AG10803 (cell line): ENCODE measurements around the gene OOSP2.

Source experiments
- DNase-seq: peaks from one replicate; pipeline ENCODE4 v3.0.0; 2010; ENCODE audit warnings: low read depth
- H3K4me3 ChIP-seq: 2 replicates; pipeline ENCODE4 v1.5.1; 2011; ENCODE audit warnings: mild to moderate bottlenecking, low read length, control low read depth
- CTCF ChIP-seq: conservative IDR thresholded peaks from 2 replicates; pipeline ENCODE4 v1.5.1; 2011; ENCODE audit warnings: mild to moderate bottlenecking, low read length, control low read depth, inconsistent platforms

The OOSP2 gene

GRCh38 chr11:60078745-60079144 is 38.5 kb downstream of the OOSP2 start:
- DNase-seq, result no peak
- no peak overlapping the region for H3K4me3 ChIP-seq
- TF ChIP-seq CTCF, result no peak

GRCh38 chr11:60080535-60080934 is 40.3 kb downstream of the OOSP2 start:
- DNase-seq, result no peak
- TF ChIP-seq CTCF, result no peak
- H3K4me3 ChIP-seq, result no peak overlapping the region

- no peak for DNase-seq
- TF ChIP-seq CTCF, result no peak
- no peak overlapping the region for H3K4me3 ChIP-seq
Observed at GRCh38 chr11:60084631-60085273, 44.5 kb downstream of the OOSP2 start.

- DNase-seq, result no peak
- H3K4me3 ChIP-seq, result no peak overlapping the region
- TF ChIP-seq CTCF, result no peak
Observed at GRCh38 chr11:60085909-60086308, 45.7 kb downstream of the OOSP2 start.

- H3K4me3 ChIP-seq, result no peak overlapping the region
- DNase-seq, result no peak
- TF ChIP-seq CTCF, result no peak
Observed at GRCh38 chr11:60087239-60087638, 47.0 kb downstream of the OOSP2 start.

GRCh38 chr11:60088364-60088763 is 48.2 kb downstream of the OOSP2 start, which contains the start of gene MS4A2:
Gene MS4A2, plus strand, starts transcription at chr11:60088664. Its CDS starts 102 bp downstream, at chr11:60088766.
- DNase-seq, result no peak
- TF ChIP-seq CTCF, result no peak
- no peak within 1 kb of the TSS for H3K4me3 ChIP-seq

- no peak overlapping the region for H3K4me3 ChIP-seq
- TF ChIP-seq CTCF, result no peak
- no peak for DNase-seq
Observed at GRCh38 chr11:60095477-60096120, 55.4 kb downstream of the OOSP2 start.
